ENCODE data around the gene PRR33.

The PRR33 gene

GRCh38 chr11:1864831-1865665 lies 26.6 kb downstream of the PRR33 start:
- FAIRE-seq: no peak
- no peak for DNase-seq (ENCODE audit: low spot score)

DNA sequence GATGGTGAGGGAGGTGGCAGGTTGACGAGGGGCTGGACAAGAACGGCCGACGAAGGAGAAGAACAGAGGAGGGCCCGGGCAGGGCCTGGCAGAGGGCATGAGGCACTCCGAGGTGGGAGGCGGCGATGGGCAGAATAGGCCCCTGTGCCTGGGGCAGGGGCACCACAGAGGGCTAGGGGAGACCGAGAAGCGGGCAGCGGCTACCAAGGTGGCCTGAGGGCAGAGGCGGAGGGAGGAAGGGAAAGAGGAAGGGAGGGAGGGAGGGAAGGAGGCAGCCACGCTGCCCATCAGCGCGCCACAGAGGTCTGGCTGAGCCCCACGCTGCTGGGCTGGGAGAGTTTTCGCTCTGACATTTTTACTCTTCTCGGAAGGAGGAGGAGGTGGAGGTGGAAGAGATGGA lies 27.5 kb downstream of the PRR33 start:
- no peak for DNase-seq (ENCODE audit: low spot score)
- FAIRE-seq: no peak

- FAIRE-seq (peak; percentile 74), DNase-seq (ENCODE audit: low spot score) (peak; percentile 83)
Measured at GRCh38 chr11:1863352-1864216, 28.1 kb downstream of the PRR33 start.

DNA sequence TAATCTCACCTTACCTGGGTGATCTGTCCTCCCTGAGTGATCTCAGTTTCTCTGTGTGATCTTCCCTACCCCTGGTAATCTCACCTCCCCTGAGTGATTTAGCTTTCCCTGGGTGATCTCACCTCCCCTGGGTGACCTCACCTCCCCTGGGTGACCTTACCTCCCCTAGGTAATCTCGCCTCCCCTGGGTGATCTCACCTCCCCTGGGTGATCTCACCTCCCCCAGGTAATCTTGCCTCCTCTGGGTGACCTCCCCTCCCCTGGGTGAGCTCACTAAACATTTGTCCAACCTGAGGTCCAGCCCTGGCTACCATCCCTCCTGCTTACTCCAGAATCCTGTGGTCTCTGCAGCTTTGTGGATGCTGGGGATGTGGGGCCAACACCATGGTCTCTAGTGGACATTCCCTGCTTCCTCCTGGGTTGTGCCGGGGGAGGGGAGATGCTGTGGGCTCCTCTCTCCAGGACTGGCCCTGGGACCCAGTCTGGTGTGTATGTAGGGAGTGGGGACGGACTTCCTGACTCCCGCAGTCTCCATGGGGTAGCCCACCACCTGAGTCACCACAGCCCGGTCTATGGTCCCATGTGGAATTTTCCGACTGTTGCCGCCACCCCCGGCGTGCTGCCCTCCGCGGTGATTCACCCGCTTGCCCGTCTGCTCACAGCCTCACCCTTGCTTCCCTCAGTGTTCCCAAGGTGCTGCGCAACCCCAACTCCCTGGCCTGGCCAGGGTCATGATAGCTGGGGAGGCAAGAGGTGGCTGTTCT lies 28.9 kb downstream of the PRR33 start:
- peak; percentile 77 for FAIRE-seq
- DNase-seq (ENCODE audit: low spot score): peak; percentile 85

DNA sequence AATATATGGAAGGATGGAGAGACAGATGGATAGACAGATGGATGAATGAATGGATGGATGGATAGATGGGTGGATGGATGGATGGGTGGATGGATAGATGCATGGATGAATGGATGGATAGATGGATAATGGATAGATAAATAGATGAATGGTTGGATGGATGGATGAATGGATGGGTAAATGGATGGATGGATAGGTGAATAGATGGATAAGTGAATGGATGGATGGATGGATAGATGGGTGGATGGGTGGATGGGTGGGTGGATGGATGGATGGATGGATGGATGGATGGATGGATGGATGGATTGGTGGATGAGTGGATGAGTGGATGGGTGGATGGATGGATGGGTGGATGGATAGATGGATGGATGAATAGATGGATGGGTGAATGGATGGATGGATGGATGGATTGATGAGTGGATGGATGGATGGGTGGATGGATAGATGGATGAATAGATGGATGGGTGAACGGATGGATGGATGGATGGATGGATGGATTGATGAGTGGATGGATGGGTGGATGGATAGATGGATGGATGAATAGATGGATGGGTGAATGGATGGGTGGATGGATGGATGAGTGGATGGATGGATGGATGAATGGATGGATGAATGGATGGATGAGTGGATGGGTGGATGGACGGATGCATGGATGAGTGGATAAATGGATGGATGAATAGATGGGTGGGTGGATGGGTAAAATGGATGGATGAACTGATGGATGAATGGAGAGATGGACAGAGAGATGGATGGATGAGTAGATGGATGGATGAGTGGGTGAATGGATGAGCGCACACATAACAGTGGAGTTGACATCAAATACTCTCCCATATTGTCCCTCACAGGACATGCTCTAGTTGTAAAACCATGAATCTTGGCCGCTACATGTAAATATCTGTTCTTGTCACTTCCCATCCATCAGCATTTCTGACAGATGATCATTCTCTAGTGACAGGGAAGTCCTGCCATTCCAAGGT lies 30.0 kb downstream of the PRR33 start:
- DNase-seq (ENCODE audit: low spot score): no peak
- FAIRE-seq: no peak

- no peak for FAIRE-seq
- DNase-seq (ENCODE audit: low spot score): no peak
Measured at GRCh38 chr11:1860108-1860507, 31.6 kb downstream of the PRR33 start.

DNA sequence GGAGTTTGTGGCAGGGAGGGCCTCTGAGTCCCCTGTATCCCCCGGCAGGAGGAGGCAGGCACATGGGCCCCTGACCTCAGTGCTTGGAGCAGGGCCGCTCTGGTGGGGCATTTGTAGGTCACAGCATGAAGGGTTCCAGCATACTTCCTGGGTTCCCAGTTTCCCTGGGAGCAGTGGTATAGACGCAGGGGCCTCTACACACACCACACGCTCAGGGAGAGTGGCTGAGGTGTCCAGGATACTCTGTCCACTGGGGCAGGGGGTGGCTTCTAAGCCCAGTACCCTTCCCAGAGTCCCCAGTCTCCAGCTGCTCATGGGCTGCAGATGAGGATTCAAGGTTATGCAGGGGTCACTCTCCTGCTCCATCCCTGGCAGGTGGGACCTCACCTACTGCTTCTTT lies 32.7 kb downstream of the PRR33 start:
- no peak for FAIRE-seq
- DNase-seq (ENCODE audit: low spot score): no peak

DNA sequence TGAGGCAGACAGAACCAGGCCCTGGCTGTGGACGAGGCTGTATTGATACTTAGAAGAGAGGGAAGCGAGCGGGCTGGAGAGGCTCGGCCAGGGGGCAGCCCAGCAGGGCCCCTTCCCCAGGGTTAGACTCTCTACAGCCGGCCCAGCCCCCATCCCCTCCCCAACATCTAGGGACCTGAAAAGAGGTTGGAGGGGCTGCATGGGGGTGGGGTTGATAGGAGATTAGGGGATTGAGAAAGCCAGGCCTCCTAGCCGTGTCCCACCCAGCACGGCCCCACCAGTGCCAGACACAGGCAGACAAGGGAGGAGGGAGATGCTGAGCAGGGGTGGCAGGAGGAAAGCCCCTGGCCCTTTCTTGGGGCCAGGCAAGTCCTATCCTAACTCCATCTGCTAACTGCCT lies 33.1 kb downstream of the PRR33 start:
- FAIRE-seq (no peak), DNase-seq (ENCODE audit: low spot score) (no peak)

- DNase-seq (ENCODE audit: low spot score): no peak
- no peak for FAIRE-seq
Measured at GRCh38 chr11:1858154-1858553, 33.5 kb downstream of the PRR33 start.

- no peak for DNase-seq (ENCODE audit: low spot score)
- no peak for FAIRE-seq
Measured at GRCh38 chr11:1857064-1857463, 34.6 kb downstream of the PRR33 start.

- DNase-seq (ENCODE audit: low spot score): no peak
- no peak for FAIRE-seq
Measured at GRCh38 chr11:1856306-1857005, 35.2 kb downstream of the PRR33 start.

GRCh38 chr11:1855886-1856265 lies 35.8 kb downstream of the PRR33 start:
- FAIRE-seq (no peak), DNase-seq (ENCODE audit: low spot score) (no peak)

DNA sequence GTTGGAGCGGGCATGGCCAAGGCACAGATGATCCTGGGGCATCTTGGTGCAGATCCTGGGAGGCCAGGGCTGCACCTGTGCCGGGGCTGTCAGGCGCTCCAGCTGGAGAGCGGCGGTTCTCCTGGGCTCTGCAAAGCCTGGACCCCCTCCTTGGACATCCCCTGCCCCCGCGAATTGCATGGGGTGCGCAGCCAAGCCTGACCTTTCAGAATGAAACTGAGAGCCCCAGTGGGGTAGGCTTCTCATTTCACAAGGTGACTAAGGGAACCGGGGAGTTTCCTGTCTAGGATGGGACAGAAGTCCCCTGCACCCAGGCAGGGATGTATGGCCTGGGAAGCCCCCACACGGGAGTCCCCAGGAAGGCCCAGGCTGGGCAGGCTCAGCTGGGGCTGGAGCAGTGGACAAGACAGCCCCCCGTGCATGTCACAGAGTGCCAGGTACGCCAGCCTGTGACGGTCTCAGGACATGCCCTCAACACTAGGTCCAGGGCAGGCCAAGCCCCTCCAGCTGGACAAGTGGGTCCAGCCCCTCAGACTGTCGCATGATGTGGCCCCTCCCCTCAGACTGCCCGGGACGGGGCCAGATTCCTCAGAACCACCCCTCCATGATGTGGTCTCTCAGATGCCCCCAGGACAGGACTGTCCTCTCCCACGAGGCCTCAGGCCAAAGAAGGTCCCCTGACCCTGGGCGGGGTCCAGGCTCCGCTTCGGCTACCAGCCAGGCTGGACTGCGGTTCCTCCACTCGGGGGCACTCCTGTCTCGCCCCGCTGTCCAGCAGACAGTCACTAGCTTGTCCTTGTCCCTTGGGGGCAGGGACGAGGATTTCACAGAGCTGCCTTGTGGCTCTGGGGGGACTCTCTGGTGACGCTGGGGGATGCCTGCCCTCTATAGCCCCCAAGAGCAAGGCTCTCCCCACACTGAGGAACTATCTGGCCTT lies 36.5 kb downstream of the PRR33 start:
- FAIRE-seq (no peak), DNase-seq (ENCODE audit: low spot score) (no peak)

- no peak for FAIRE-seq
- DNase-seq (ENCODE audit: low spot score): no peak
Measured at GRCh38 chr11:1854132-1854948, 37.4 kb downstream of the PRR33 start.

GRCh38 chr11:1853376-1854131 lies 38.1 kb downstream of the PRR33 start:
- FAIRE-seq (no peak), DNase-seq (ENCODE audit: low spot score) (no peak)

DNA sequence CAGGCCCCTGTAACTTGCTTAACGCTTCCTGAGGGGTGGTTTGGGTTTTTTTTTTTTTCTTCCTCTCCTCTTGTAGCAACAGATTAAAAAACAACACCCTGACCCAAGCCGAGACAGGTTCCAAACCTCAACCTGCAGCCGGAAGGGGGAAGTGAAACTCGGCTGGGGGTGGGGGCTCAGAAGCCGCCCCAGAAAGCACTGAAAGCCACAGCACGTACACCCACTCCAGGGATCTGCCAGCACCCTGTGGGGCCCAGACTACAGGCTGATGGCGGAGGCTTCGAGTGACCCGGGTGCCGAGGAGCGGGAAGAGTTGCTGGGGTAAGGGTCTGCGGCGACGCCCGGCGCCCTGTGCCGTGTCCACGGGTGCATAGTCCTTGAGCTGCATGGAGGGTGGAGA lies 38.8 kb downstream of the PRR33 start, which contains the start of gene LSP1:
LSP1 (plus strand) TSS at position 208 of the 400 bp plus-strand sequence; CDS start at position 269, 61 bp downstream.
- no peak for FAIRE-seq
- DNase-seq (ENCODE audit: low spot score): no peak

- DNase-seq (ENCODE audit: low spot score): no peak
- FAIRE-seq: no peak
Measured at GRCh38 chr11:1852271-1852876, 39.3 kb downstream of the PRR33 start.
